Neural cell (in vitro differentiated cells): ENCODE measurements around the gene LRRC8E. TPM values are rescaled to one million over a fixed set of nuclear protein-coding genes. Genes with fewer than 3 reads are reported as not detected.

Source experiments
- H2AFZ ChIP-seq: fragments of 200-600, 300-800 bp; sonication (generic), shearing (Covaris generic); 2 replicates; pipeline ENCODE4 v1.6.0; 2014; ENCODE audit warnings: low read depth, mild to moderate bottlenecking, antibody characterized with exemption, low read length, moderate library complexity
- H3F3A ChIP-seq: fragments of 200-600 bp; shearing (Covaris generic); 2 replicates; pipeline ENCODE4 v1.6.1; 2016; ENCODE audit warnings: mild to moderate bottlenecking, moderate library complexity, mixed read lengths, antibody characterized with exemption, low read length; ENCODE audit not compliant: insufficient read depth, poor library complexity, severe bottlenecking
- H3K27ac ChIP-seq: fragments of 200-600, 300-800 bp; sonication (generic), shearing (Covaris generic); 2 replicates; pipeline ENCODE4 v1.5.1; 2014; ENCODE audit warnings: mild to moderate bottlenecking, low read length, moderate library complexity
- H3K27me3 ChIP-seq: fragments of 300-800, 200-600 bp; sonication (generic), shearing (Covaris generic); 2 replicates; pipeline ENCODE4 v1.6.0; 2014; ENCODE audit warnings: mild to moderate bottlenecking, low read depth, low read length, moderate library complexity; ENCODE audit not compliant: insufficient read depth
- H3K36me3 ChIP-seq: fragments of 300-800, 200-600 bp; sonication (generic), shearing (Covaris generic); 2 replicates; pipeline ENCODE4 v1.5.1; 2014; ENCODE audit warnings: mild to moderate bottlenecking, antibody characterized with exemption, low read length, moderate library complexity; ENCODE audit not compliant: insufficient read depth
- H3K4me2 ChIP-seq: fragments of 300-800, 200-600 bp; sonication (generic), shearing (Covaris generic); 2 replicates; pipeline ENCODE4 v1.6.0; 2014; ENCODE audit warnings: mild to moderate bottlenecking, low read length
- H3K4me3 ChIP-seq: fragments of 300-800, 200-600 bp; sonication (generic), shearing (Covaris generic); 2 replicates; pipeline ENCODE4 v1.5.1; 2014; ENCODE audit warnings: mild to moderate bottlenecking, low read length, moderate library complexity
- H3K79me2 ChIP-seq: fragments of 200-600 bp; shearing (Covaris generic); replicated peaks from 2 replicates; pipeline ENCODE4 v1.6.0; 2014; ENCODE audit warnings: mild to moderate bottlenecking, low read length, moderate library complexity; ENCODE audit not compliant: insufficient read depth
- H3K9ac ChIP-seq: fragments of 300-800, 200-600 bp; sonication (generic), shearing (Covaris generic); 2 replicates; pipeline ENCODE4 v1.6.1; 2016; ENCODE audit warnings: mild to moderate bottlenecking, low read length, mixed read lengths
- H3K9me2 ChIP-seq: fragments of 200-600 bp; shearing (Covaris generic); 2 replicates; pipeline ENCODE4 v1.6.1; 2016; ENCODE audit warnings: mild to moderate bottlenecking, low read length, mixed read lengths; ENCODE audit not compliant: insufficient read depth
- H3K9me3 ChIP-seq: fragments of 200-600, 300-800 bp; sonication (generic), shearing (Covaris generic); 2 replicates; pipeline ENCODE4 v1.6.1; 2016; ENCODE audit warnings: mild to moderate bottlenecking, mixed run types, low read length, moderate library complexity, mixed read lengths
- H4K20me1 ChIP-seq: fragments of 200-600 bp; shearing (Covaris generic); 2 replicates; pipeline ENCODE4 v1.6.1; 2016; ENCODE audit warnings: mild to moderate bottlenecking, mixed run types; ENCODE audit not compliant: insufficient read depth
- CTCF ChIP-seq: fragments of 450-650 bp; IDR thresholded peaks from 2 replicates; pipeline ENCODE4 v1.5.1; 2014; ENCODE audit warnings: antibody characterized with exemption, mild to moderate bottlenecking, moderate library complexity; ENCODE audit not compliant: poor library complexity, severe bottlenecking
- EP300 ChIP-seq: fragments of 450-650 bp; conservative IDR thresholded peaks from 2 replicates; pipeline ENCODE4 v1.6.1; 2014; ENCODE audit warnings: antibody characterized with exemption, mild to moderate bottlenecking, moderate library complexity; ENCODE audit not compliant: poor library complexity, severe bottlenecking
- EZH2 ChIP-seq: fragments of 200-600, 300-800 bp; shearing (Covaris generic), sonication (generic); IDR thresholded peaks from 2 replicates; pipeline ENCODE4 v1.6.1; 2014; ENCODE audit warnings: antibody characterized with exemption, low read length, borderline replicate concordance, mild to moderate bottlenecking; ENCODE audit not compliant: insufficient read depth, poor library complexity, severe bottlenecking
- MXI1 ChIP-seq: fragments of 450-650 bp; conservative IDR thresholded peaks from 2 replicates; pipeline ENCODE4 v1.6.1; 2014; ENCODE audit warnings: antibody characterized with exemption, mild to moderate bottlenecking; ENCODE audit not compliant: poor library complexity, severe bottlenecking
- POLR2AphosphoS5 ChIP-seq: IDR thresholded peaks from 2 replicates; pipeline ENCODE4 v1.6.1; 2012
- RAD21 ChIP-seq: fragments of 450-650 bp; conservative IDR thresholded peaks from 2 replicates; pipeline ENCODE4 v1.6.1; 2014; ENCODE audit warnings: antibody characterized with exemption, mild to moderate bottlenecking, moderate library complexity
- REST ChIP-seq: IDR thresholded peaks from 2 replicates; pipeline ENCODE4 v1.6.1; 2012; ENCODE audit warnings: borderline replicate concordance
- SMC3 ChIP-seq: fragments of 450-650 bp; conservative IDR thresholded peaks from 2 replicates; pipeline ENCODE4 v1.6.1; 2014; ENCODE audit warnings: antibody characterized with exemption, mild to moderate bottlenecking, moderate library complexity; ENCODE audit not compliant: poor library complexity
- TAF1 ChIP-seq: IDR thresholded peaks from 2 replicates; pipeline ENCODE4 v1.6.1; 2012; ENCODE audit warnings: low read depth
- polyA plus RNA-seq: library from polyadenylated mRNA; depleted of rRNA; stranded (reverse); fragments of >200 nt; gene quantifications from 2 replicates; pipeline ENCODE4 v1.2.3, GENCODE V29; 2014

Gene LRRC8E
- polyA plus RNA-seq, 1 donor from 2014 or later, result not detected

GRCh38 chr19:7907122-7907521 lies 18.8 kb downstream of the LRRC8E start:
- TF ChIP-seq TAF1 (no peak), POLR2AphosphoS5 (no peak), REST (no peak), MXI1 (no peak), EP300 (no peak), SMC3 (no peak), EZH2 (no peak), RAD21 (no peak), CTCF (no peak)
- H3K36me3 ChIP-seq, result no peaks in the 10 kb centered on the region
- H3K9me2 ChIP-seq, result no peaks in the 10 kb centered on the region
- no peak overlapping the region for H2AFZ ChIP-seq
- no peaks in the 10 kb centered on the region for H3F3A ChIP-seq
- no peaks in the 10 kb centered on the region for H4K20me1 ChIP-seq
- H3K4me3 ChIP-seq, result no peak overlapping the region
- H3K79me2 ChIP-seq, result peaks cover 22% of the 10 kb centered on the region
- no peak overlapping the region for H3K4me2 ChIP-seq
- no peaks in the 10 kb centered on the region for H3K9me3 ChIP-seq
- no peaks in the 10 kb centered on the region for H3K27me3 ChIP-seq
- H3K9ac ChIP-seq, result no peak overlapping the region
- no peak overlapping the region for H3K27ac ChIP-seq

GRCh38 chr19:7907544-7907943 lies 19.2 kb downstream of the LRRC8E start:
- H3K36me3 ChIP-seq, result no peaks in the 10 kb centered on the region
- H3K4me3 ChIP-seq, result no peak overlapping the region
- no peak overlapping the region for H3K27ac ChIP-seq
- H3F3A ChIP-seq, result no peaks in the 10 kb centered on the region
- no peak overlapping the region for H3K9ac ChIP-seq
- no peaks in the 10 kb centered on the region for H3K27me3 ChIP-seq
- H4K20me1 ChIP-seq, result no peaks in the 10 kb centered on the region
- H2AFZ ChIP-seq, result no peak overlapping the region
- peaks cover 22% of the 10 kb centered on the region for H3K79me2 ChIP-seq
- H3K9me2 ChIP-seq, result no peaks in the 10 kb centered on the region
- H3K4me2 ChIP-seq, result no peak overlapping the region
- TF ChIP-seq SMC3, result no peak
- no peak for TF ChIP-seq RAD21
- no peak for TF ChIP-seq REST
- TF ChIP-seq TAF1, result no peak
- no peak for TF ChIP-seq CTCF
- no peak for TF ChIP-seq MXI1
- no peak for TF ChIP-seq EP300
- TF ChIP-seq POLR2AphosphoS5, result no peak
- no peaks in the 10 kb centered on the region for H3K9me3 ChIP-seq
